GM19467 (cell line): ENCODE measurements around the gene MARVELD2.
A peak's percentile ranks its signal among the peaks of the same experiment; 100 is the strongest.
"Not testable (repeated sequence)": the region's sequence is repeated elsewhere in the genome, so short reads cannot be mapped to it uniquely, and the experiment has no call there.

Source experiments
- ATAC-seq: cut with Tn5 transposase; IDR thresholded peaks from one replicate; pipeline ENCODE4 v1.9.1; 2021; ENCODE audit warnings: mild to moderate bottlenecking, moderate library complexity; ENCODE audit not compliant: unreplicated experiment

Gene MARVELD2

DNA sequence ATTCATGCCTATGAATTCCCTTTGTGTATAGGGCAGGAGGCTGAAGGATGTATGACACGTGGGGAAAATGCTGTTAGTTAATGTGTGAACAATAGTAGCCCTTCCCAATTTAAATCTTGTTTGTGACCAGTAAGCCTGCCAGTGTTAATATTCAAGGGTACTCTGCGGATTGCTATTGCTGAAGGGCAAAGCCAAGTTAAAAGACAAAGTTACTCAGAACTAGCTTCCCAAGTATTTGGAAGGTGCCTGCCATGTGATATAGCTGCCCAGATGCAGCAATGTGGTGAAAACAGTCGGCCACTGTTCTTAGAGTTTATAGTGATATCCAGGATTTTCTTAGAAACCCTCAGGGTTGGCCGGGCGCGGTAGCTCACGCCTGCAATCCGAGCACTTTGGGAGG lies 34.6 kb downstream of the MARVELD2 start:
- ATAC-seq, result no peak

DNA sequence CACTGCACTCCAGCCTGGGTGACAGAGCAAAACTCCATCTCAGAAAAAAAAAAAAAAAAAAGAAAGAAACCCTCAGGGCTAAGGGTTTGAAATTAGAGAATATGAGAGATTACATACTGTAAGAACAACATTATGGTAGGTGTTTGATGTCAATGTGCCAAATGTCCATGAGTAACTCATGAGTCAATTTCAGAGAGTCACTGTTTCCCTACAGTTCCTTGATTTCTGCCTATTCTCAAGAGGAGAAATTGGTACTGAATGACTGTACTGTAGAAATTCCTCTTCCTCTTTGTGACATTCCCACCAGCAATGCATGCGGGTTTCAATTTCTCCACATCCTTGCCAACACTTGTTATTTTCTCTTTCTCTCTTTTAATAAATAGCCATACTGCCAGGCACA lies 35.2 kb downstream of the MARVELD2 start:
- no peak for ATAC-seq

DNA sequence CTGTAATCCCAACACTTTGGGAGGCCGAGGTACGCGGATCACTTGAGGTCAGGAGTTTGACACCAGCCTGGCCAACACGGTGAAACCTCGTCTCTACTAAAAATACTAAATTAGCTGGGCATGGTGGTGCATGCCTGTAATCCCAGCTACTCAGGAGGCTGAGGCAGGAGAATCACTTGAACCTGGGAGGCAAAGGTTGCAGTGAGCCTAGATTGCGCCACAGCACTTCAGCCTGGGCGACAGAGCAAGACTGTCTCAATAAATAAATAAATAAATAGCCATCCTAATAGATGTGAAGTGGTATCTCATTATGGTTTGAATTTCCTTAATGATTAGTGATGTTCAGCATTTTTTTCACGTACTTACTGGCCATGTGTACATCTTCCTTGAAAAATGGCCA lies 35.6 kb downstream of the MARVELD2 start:
- not testable (repeated sequence) for ATAC-seq

DNA sequence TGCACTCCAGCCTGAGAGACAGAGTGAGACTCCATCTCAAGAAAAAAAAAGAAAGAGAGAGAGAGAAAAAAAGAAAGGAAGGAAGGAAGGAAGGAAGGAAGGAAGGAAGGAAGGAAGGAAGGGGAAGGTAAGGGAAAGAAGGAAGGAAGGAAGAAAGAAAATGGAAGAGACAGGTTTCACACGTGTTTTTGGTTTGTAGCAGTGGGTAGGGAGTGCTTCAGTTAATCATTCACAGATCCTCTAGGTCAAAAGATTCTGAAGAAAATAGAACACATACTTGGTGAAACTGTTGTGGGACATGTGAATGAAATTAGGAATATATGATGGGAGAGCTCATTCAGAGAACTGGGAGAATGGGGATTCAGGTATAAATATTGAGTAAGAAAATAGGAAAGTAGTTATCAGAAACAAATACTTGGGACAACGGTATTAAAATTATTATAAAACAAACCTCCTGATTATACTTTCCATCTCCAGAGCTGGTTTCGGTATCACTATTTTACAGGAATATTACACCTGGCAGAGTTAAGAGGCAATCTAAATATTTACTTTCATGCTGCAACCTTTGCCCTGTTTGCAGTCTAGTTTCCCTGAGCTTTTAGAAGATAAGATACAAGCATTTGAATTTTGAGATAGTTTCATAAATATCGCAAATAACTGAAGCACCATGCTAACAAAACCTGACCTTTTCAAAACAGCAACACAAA lies 37.2 kb downstream of the MARVELD2 start:
- ATAC-seq, result no peak

DNA sequence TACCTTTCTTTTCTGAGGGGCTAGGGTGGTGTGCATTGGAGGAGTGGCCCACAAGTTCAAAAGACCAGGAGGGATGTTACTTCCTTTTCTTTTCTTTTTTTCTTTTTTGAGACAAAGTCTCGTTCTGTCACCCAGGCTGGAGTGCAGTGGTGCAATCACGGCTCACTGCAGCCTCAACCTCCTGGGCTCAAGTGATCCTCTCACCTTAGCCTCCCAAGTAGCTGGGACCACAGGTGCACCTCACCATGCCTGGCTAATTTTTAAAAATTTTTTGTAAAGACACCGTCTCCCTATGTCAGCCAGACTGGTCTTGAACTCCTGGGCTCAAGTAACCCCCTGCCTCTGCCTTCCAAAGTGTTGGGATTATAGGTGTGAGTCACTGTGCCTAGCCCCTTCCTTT lies 38.6 kb downstream of the MARVELD2 start:
- not testable (repeated sequence) for ATAC-seq

DNA sequence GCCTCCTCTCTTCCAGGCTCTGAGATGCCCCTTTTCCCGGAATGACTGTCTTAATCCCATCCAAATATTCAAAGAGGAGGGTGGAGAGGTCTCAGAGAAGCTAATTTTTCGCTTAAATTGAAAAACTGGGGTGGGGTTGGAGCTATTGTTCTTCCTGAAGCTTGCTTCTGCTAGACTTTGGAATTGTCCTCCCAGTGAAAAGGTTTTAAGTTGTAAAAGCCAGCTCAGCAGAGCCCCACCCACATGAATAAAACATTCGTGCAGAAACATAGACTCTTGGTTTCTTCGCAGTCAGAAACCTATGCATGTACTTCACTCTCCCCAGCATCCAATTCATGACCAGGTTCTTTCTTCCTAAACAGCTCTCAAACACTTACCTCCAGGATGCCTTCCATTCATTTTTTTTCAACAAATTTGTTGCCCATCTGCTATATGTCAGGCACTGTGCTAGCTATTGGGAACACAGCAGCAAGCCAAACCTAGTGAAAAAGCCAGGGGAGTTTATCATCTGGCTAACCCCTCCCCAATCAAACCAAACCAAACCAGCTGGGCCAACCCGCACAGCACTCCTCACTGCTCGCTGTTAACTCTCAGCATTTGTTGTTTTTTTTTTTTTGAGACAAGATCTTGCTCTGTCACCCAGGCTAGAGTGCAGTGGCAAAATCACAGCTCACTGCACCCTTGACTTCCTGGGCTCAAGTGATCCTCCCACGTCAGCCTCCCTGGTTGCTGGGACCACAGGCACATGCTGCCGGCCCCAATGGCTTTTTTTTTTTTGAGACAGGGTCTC lies 39.7 kb downstream of the MARVELD2 start:
- no peak for ATAC-seq

DNA sequence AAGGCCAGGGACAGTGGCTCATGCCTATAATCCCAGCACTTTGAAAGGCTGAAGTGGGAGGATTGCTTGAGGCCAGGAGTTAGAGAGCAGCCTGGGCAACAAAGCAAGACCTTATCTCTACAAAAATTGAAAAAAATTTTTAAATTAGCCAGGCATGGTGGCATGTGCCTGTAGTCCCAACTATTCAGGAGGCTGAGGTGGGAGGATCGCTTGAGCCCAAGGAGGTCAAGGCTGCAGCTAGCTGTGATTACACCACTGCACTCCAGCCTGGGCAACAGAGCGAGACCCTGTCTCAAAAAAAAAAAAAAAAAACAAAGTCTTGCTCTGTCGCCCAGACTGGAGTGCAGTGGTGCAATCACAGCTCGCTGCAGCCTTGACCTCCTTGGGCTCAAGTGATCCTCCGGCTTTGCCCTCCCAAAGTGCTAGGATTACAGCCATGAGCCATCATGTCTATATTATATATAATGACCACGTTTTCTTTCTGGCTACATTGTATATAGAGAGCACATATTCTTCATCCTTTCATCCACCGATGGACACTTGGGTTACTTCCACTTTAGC lies 40.6 kb downstream of the MARVELD2 start:
- ATAC-seq, result not testable (repeated sequence)

DNA sequence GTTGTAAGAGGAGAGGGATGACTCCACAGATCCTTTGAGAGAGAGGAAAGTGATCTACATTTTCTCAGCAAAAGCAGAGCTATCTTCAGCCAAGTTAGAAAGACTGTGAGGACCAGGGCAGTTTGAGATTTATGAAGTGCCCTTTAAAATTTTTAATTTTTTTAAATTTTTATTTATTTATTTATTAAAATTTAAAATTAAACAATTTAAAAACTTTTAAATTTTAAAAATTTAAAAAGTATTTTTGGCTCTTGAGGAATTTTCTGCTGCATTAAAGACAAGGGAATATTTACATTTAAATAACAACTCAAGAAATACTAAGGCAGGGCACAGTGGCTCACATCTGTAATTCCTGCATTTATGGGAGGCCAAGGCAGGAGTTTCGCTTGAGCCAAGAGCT lies 47.3 kb downstream of the MARVELD2 start:
- ATAC-seq, result no peak

DNA sequence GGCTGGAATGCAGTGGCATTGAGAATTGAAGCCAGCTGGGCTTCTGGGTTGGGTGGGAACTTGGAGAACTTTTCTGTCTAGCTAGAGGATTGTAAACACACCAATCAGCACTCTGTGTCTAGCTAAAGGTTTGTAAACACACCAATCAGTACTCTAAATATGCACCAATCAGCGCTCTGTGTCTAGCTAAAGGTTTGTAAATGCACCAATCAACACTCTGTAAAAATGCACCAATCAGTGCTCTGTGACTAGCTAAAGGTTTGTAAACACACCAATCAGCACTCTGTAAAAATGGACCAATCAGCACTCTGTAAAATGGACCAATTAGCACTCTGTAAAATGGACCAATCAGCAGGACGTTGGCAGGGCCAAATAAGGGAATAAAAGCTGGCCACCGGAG lies 51.5 kb downstream of the MARVELD2 start:
- ATAC-seq, result not testable (repeated sequence)

DNA sequence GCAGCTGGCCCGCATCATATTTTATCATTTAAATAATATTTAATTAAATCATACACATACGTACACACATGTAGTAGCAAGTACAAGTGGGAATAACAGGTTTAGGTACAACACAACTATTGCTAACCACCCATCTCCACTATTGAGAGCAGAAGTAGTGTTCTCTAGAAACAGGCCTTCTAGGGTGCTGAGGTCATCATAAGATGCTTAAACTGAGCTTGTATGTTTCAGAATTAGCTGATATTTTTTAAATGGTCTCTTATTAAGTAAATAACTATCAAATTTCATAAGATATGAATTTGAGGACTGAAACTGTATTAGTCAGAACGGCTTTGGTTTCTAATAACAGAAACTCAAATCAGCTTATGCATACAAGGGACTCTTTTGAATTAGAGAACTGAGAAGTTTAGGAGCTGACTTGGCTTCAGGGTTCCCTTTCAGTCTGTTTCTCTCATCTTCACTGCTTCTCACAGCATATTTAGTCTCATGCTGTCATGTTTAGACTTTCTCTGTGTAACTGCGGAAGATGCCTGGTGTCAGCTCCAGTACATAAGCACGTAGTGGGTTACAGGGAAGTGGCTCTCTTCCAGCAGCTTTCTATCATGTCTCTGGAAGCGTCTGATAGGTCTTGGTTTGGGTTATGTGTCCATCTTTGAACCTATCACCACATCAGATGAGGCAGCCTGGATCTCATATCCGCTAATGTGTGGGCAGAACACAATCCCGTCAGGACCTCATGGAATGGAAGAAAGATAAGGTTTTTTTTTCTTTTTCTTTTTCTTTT lies 52.7 kb downstream of the MARVELD2 start:
- peak; percentile 86 for ATAC-seq

DNA sequence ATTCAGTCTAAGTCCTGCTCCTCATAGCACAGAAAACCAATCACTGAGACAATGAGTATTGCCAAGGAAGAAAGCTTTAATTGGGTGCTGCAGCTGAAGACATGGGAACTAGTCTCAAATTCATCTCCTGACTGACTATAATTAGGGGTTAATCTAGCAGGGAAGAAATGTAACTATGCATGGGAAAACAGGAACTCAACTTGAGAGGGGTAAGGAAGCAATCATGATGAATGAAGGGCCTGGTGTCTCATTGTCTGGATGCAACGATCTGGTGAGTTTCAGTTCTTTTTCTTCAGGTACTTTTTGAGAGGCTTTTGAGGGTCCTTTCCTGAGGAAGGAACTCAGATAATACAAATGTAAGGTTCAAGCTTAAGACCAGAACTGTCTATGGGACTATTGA lies 53.7 kb downstream of the MARVELD2 start:
- ATAC-seq, result no peak

DNA sequence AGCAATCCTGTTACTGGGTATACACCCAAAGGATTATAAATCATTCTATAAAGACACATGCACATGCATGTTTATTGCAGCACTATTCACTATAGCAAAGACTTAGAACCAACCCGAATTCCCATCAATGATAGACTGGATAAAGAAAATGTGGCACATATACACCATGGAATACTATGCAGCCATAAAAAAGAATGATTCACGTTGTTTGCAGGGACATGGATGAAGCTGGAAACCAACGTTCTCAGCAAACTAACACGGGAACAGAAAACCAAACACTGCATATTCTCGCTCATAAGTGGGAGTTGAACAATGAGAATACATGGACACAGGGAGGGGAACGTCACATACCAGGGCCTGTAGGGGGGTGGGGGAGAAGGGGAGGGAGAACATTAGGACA lies 56.6 kb downstream of the MARVELD2 start:
- not testable (repeated sequence) for ATAC-seq

DNA sequence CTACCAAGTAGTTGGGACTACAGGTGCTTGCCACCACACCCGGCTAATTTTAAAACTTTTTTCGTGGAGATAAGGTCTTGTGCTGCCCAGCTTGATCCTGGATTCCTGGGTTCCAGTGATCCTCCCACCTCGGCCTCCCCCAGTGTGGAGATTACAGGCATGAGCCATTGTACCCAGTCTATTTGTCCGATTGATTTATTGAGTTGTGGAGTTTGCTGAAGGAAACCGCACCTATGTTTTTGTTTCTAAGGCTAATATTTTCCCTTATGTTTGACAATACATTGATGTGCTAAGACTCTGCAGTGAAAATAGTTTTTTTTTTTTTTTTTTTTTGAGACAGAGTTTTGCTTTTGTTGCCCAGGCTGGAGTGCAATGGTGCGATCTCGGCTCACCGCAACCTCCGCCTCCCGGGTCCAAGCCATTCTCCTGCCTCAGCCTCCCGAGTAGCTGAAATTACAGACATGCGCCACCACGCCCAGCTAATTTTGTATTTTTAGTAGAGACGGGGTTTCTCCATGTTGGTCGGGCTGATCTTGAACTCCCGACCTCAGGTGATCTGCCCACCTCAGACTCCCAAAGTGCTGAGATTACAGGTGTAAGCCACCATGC lies 57.7 kb downstream of the MARVELD2 start:
- ATAC-seq, result not testable (repeated sequence)

DNA sequence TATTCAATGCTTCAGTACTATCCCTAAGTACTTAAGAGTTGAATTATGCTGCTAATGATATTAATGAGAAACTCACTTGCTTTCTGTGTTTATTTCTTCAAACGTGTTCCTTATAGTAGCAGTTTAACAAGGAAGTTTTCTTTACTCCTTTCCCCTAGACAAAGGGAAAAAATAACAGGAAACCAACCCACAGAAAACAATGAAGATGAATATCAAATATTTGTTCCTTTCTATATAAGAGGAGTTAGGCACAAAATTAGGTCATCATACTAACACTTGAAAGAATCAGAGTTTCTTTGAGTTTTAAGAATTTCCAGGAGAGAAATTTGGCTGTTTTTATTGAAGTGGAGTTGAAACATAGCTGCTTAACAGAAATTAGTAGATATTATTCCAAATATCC lies 62.3 kb downstream of the MARVELD2 start:
- ATAC-seq, result no peak

DNA sequence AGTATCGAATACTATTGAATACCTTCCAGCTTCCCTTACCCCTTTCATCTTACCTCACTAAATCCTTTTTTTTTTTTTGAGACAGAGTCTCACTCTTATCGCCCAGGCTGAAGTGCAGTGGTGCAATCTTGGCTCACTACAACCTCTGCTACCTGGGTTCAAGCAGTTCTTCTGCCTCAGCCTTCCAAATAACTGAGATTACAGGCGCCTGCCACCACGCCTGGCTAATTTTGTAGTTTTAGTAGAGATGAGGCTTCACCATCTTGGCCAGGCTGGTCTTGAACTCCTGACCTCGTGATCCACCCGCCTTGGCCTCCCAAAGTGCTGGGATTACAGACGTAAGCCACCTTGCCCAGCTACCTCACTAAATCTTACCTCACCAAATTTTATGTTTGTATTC lies 63.4 kb downstream of the MARVELD2 start:
- ATAC-seq, result not testable (repeated sequence)

DNA sequence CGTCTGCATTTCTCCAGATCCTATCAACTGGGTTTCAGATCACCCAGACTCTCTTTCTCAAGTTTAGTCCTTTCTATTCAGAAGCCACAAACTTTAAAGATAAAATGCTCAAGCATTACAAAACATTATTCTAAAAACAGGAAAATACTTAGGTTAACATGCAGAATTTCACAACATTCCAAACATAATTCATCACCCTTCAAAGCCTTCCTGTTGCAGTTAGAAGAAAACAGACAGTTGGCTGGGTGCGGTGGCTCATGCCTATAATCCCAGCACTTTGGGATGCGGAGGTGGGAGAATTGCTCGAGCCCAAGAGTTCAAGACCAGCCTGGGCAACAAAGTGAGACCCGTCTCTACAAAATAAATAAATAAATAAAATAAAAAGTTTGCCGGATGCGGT lies 70.0 kb downstream of the MARVELD2 start:
- no peak for ATAC-seq

DNA sequence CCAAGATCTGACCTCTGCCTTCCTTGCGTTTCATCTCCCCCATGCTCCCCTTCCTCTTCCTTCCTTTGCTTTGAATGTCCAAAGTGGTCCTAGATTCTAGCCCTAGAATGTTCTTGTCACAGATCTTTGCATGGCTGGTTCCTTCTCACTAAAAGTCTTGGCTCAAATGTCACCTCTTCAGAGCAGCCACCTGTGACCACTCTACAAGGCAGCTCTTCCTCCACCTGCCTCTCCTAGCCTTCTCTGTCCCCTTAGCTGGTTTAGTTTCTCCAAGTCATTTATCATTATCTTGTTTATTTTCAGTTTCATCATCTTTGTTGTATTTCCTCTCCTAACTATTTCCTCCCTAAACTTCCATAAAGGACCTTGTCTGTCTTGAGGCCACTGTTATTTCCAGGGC lies 70.6 kb downstream of the MARVELD2 start:
- no peak for ATAC-seq

DNA sequence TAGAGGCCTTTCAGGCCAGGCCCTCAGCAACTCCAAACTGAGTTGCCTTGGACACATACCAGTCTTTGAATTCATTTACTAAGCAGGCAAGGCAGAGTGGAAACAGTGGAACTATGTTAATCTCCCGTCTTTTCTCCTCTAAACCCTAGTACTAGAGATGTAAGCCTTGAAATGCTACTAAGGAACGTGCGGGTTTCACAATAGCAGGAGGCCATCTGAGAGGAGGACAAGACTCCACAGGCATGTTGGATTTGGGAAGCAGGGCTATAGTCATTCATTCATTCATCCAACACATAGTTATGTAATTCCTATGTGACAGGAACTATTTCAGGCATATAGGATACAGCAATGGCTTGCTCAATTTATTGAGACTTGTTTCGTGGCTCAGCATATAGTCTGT lies 74.3 kb downstream of the MARVELD2 start:
- no peak for ATAC-seq

DNA sequence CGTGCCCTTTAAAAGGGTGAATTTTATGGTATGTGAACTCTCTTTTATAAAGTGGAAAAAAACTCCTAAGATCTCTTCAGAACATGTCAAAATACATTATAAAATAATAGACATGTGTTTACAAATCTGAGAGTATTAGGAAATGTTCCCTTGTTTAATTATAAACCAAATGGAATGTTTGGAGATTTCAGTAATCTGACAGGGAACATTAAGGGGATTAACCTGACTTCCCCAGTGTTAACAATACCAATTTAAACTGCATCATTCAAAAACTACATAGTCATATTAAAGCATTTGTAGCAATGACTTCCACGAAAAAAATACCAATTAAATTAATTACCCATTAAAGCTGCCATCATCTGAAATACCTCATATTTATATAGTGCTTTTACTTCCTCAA lies 76.1 kb downstream of the MARVELD2 start:
- ATAC-seq, result no peak

DNA sequence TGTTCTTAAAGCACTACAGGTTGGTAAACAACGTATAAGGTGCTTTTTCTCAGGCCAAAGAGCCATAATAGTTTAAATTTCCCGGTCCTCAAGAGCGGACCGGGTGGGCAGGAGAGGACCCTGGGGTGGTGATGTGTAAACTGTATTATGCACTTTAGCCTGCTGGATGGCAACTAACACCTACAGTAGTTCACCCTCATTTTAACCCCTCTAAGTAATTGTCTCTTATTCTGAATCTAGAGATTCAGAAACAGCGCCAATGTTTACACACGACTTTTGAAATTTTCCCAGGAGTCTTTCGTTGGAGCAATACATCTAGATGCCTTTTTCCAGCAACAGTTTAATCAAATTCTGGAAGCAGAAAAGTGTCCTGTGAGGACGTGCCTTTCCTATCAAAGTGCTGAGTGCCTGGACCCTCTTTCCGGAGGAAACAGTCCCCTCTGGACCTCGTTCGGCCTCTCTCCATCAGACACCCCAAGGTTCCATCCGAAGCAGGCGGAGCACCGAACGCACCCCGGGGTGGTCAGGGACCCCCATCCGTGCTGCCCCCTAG lies 77.0 kb downstream of the MARVELD2 start:
- ATAC-seq, result no peak
